HG02623 (cell line): ENCODE results near the gene SLC29A3.

Source experiments
- ATAC-seq: cut with Tn5 transposase; IDR thresholded peaks from one replicate; pipeline ENCODE4 v1.9.1; 2021; ENCODE audit warnings: moderate library complexity; ENCODE audit not compliant: unreplicated experiment

Gene SLC29A3

DNA sequence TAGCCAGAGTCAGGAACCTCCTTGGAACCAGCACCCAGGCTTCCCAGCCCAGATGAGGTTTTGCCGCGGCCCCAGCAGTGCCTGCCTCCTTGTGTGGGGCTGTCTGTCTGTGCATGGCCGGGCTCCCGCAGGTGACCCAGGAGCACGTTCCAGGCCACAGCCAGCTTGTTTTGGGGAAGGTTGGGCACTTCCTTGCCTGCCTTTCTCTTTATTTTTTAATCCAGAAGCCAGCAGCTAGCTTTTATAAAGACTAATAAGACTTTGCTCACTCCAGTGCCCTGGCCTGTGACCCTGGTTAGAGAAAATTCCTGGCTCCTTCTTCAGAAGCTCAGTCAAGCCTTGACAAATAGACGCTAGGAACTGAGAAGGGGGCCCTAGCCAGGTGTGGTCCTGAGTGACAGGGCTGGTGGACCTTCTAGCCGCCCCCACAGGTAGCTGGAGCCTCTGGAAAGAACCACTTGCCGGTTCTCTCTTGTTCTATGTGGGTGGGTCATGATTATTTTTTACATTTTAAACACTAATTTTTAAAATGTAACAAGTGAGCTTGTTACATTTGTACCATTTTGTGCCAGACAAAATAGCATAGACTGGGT, 837 bp downstream of the SLC29A3 start:
- no peak for ATAC-seq

GRCh38 chr10:71320592-71320991, 1.5 kb downstream of the SLC29A3 start:
- ATAC-seq, result no peak

DNA sequence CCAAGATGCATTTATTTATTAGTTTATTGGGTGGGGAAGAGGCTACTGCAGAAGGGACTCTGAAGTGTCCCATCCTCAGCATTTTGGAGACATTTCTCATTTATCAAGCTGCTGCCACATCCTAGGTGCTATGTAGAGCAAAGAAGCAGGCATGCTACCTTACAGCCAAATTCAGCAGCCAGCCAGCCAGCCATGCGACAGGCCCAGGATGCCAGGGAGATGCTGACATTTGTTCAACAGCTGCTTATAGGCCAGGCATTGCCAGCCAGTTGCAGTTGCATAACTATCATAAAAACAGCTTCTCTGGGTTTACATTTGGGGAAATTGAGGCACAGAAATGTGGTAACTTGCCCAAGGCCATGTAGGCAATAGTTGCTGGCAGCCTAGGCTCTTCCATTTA, 2.3 kb downstream of the SLC29A3 start:
- no peak for ATAC-seq

DNA sequence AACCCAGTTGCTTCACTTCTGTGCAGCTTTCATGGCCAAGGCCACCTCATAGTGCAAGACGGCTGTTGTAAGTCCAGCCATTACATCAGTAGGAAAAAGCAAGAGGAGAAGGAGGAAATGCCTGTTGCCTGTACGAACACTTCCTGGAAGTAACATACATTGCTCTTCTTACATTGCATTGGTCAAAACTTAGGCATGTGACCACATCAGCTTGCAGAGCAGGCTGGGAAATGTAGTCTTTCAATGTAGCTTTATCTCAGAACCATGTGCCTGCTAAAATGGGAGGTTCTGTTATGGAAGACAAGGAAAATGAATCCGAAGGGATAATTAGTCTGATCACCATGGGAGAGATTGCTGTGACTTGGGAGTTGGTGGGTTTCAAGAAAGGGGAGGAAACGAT, 4.3 kb downstream of the SLC29A3 start:
- ATAC-seq, result no peak

DNA sequence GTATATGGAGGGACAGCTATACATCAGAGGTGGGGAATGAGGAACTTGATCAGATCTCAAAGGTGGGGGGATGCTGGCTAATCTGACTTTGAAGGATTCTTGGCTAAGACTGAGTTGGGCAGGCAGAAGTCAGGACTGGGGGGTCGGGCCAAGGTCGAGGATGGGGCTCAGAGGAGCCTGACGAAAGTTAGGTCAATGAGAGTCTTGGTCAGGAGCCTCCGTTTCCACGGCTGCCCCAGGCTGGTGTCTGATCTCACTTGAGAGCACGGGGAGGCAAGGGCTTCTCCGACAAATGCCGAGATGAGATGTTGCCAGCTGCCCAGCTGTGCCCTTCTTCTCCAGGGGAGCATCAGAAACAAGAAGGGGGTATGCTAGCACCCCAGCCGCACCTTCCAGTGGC, 5.7 kb downstream of the SLC29A3 start:
- ATAC-seq, result no peak

DNA sequence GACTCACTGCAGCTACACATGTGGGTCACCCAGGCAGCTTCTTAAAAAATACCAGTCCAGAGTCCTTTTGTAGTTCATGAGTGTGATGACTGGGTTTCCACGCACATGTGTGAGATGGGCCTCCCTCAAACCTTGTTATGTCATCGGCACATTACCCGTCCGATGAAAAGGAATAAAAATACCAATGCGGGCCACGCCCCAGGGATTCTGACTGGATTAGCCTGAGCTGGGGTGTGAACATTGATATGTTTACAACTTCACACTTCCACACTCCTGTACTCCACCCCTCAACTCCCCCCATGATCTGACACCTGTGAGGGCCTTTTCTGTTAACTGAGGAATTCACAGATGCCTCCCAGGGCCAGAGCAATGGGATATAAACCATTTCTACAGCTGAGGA, 6.2 kb downstream of the SLC29A3 start:
- no peak for ATAC-seq

DNA sequence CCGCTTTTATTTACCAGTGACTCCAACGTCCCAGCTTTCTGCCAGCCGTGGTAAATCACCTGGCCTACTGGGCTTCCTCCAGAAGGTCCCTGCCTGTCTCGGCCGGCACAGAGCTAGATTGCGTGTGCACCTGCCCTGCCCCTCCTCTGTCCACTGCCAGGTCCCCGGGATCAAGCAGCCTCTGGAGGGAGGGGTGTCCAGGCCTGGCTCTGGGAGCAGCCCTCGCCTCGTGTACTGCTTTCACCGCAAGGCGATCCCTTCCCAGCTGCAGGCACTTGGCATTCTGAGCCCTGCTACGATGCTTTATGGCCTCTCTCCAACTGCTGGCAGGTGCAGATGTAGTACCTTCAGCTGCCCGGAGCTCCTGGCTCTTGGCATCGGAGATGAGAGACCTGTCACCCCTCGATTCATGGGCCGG, 7.4 kb downstream of the SLC29A3 start:
- no peak for ATAC-seq

GRCh38 chr10:71330789-71331404, 11.8 kb downstream of the SLC29A3 start:
- no peak for ATAC-seq

GRCh38 chr10:71331736-71332135, 12.7 kb downstream of the SLC29A3 start:
- no peak for ATAC-seq

DNA sequence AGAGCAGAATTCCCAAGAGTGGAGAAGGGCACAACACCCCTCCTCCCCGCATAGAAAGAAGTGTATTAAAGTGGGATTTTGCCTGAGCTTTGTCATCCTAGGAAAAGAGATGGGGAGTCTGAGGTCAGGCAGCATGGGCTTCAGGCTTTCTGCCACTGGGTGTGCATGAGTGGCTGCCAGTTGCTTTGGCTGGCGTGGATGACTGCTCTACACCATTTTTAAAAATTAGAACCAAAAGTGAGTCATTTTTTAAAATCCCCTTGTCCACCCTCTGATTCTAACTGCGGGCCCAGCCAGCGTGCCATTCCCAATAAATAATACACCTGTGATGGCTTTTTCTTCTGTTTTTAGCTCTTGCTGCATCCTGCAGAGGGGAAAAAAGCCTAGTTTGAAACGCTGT, 13.4 kb downstream of the SLC29A3 start:
- ATAC-seq, result no peak

- no peak for ATAC-seq
These were observed 14.2 kb downstream of the SLC29A3 start for GRCh38 chr10:71333129-71333887.

GRCh38 chr10:71334221-71334791, 15.2 kb downstream of the SLC29A3 start:
- ATAC-seq, result no peak

DNA sequence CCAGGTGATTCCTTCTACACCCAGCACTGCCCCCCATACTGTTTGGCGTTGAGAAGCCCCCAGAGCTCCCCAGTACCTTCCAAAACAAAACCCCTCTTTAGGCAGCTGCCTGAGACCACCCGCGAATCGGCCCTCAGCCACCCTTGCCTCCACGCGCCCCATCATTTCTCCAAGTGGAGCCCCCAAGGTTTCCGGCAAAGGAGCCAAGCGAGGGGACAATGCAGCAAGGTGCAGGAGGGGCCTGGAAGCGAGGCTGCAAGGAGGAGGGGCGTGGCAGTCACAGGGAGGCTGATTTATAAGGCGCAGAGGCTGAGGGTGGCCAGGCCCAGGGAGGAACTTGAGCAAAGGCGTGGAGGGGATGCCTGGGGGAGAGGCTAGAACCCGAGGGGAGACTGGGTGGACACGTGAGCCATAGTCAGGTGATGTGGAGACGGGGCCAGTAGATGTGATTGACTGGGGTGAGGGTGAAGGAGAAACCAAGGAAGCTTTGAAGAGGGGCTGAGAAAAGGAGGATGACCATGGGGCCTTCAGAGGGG, 16.2 kb downstream of the SLC29A3 start:
- ATAC-seq, result no peak

DNA sequence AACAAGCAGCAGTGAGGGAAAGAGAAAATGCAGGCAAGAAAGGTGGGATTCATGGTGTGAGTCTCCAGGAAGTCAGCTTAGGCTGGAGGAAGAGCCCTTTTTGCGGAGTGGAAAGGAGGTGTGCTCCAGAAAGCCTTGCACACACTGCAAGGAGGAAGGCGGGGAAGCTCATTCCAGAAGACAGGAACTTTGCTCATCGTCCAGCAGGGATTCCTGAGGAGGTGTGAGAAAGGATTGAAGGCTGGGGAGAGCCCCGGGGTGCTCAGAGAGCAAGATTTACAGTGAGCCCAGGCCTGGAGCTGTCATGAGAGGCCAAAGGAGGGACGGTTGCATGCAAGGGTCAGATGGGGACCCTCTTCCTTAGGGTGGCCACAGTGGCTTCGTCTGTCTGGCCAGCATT, 17.6 kb downstream of the SLC29A3 start:
- ATAC-seq, result no peak

GRCh38 chr10:71337219-71337701, 18.2 kb downstream of the SLC29A3 start:
- ATAC-seq, result no peak

DNA sequence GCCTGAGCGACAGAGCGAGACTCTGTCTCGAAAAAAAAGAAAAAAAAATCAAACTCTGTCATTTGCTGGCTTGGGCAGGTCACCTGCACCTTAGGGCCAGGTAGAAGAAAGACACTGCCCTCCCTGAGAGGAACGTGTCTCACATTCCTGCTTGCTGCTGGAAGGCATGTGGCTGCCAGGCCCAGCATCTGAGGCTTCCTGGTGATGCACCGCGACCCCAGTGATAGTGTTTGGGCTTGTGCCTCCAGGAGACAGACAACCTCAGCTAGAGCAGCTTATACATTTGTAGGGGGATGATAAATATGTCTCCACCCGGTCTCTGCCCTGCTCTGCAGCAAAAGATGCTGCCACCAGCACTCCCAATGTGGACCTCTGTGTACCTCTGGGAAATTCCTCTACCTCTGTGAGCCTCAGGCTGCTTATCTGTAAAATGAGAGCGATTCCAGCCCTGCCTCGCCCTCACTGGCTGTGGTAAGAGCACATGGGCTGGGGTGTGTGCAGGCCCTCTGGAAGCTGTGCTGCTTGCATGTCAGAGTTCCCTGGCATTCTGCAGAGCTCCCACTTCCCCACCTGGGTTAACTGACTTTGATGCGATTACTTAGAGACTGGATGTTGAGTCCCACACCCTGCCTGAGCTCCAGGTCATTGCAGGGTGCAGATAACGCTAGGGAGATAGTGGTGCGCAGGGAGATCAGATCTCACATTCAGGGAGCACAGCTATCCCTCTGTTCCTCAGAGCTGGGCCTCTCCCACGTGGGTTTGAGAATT, 19.9 kb downstream of the SLC29A3 start:
- ATAC-seq, result no peak

- ATAC-seq, result no peak
These were observed 20.9 kb downstream of the SLC29A3 start for GRCh38 chr10:71339796-71340589.

GRCh38 chr10:71342573-71343391, 23.7 kb downstream of the SLC29A3 start:
- no peak for ATAC-seq

- no peak for ATAC-seq
These were observed 24.3 kb downstream of the SLC29A3 start for GRCh38 chr10:71343392-71343773.
